ENCODE results near the gene CP.
"Not testable (repeated sequence)": the region's sequence is repeated elsewhere in the genome, so short reads cannot be mapped to it uniquely, and the experiment has no call there.

Gene CP

DNA sequence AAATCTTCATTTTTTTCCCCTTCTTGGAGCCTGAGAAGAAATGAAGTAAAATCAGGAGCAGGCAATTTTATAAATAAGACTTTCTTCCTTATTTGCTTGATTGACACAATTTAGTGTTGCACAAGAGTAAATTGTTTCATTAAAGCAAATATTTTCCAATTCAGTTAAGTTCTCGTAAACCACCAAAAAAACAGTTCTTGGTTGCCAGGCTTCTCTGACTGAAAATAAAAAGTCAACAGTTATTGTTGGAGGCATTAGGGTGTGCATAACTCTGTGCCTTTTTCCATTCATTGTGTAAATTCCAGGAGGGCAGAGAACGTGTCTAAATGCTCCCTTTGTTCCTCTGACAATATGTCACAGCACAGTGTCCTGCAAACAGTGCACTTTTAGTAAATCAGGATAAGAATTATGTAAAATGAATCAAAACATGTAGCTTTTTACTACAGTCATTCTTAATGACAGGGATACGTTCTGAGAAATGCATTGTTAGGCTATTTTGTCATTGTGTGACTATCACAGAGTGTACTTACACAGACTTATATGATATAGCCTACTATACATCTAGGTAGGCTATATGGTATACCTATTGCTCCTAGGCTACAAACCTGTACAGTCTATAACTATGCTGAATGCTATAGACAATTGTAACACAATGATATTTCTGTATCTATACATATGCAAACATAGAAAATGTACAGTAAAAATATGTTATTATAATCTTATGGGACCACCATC, at the start of gene CP:
Gene CP, minus strand, starts transcription at position 47 of the 735 bp plus-strand sequence. Its CDS starts 37 bp downstream, at position 10.
- DNase-seq = no peak

DNA sequence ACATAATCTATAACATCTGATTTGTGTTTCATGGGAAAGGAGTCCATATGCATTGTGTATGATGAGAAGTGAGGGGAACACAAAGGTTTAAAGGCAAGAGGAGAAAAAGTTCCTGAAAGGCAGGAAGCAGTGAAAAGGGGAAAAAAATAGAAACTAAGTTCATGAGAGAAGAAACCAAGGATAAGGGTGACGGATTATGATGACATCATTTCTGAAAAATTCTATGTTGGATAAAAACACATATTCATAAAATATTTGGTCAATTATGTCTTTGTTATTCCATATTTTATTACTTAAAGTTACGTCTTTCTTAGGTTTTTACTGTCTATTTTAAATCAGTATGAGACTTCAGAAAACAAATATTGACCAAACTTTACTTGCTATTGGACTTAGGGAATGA, 48.6 kb upstream of the CP start:
- DNase-seq = no peak

DNA sequence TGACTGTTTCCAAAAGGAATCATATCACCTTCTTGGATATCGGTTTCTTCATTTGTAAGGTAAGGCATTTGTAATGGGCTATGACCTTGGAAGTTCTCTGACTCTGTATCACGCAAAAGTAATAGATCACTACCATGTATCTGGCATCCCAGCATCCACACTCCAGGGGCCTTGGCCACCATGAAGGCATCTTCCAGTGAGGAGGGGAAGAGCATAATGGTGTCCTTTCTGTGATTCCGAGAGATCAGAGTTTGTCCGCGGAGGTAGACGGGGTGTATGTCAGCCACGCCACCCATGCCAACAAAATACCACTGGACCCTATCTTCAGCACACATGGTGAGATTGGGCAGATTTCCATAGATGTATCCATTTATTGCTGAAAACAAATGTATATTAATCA, 48.1 kb upstream of the CP start:
- no peak for DNase-seq

DNA sequence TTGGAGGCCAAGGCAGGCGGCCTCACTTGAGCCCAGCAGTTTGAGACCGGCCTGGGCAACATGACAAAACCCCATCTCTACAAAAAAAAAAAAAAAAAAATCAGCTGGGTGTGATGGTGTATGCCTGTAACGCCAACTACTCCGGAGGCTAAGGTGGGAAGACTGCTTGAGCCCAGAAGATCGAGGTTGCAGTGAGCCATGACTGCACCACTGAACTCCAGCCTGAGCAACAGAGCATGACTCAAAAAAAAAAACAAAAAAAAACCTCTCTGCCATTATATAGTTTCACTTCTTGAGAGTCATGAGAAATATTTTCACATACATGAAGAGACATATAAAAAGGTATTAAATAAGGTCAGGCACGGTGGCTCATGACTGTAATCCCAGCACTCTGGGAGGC, 45.9 kb upstream of the CP start:
- DNase-seq = no peak

DNA sequence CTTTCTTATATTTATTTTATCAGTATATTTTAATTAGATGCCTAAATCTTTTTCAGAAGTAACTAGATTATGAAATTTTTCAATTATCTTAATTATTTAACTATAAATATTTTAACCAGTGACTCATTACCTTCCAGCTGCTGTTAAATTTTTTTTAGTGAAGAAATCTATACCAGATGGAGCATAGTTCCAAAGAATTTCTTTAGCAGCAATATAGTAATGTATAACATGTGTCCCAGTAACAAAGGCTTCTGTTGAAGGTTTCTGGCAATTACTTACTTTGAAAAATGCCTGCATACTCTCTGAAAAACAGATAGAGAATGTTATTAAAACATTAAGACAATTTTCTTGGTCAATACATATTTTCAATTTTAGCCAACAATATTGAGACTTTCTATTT, 45.1 kb upstream of the CP start:
- no peak for DNase-seq

DNA sequence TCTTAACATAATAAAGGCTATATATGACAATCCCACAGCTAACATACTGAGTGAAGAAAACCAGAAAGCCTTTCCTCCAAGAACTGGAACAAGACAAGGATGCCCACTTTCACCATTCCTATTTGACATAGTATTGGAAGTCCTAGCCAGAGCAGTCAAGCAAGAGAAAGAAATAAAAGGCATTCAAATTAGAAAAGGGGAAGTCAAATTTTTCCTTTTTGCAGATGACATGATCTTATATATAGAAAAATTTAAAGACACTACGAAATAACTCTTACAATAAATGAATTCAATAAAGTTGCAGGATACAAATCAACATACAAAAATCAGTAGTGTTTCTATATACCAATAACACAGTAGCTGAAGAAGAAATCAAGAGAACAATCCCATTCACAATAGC, 42.2 kb upstream of the CP start:
- no peak for DNase-seq

DNA sequence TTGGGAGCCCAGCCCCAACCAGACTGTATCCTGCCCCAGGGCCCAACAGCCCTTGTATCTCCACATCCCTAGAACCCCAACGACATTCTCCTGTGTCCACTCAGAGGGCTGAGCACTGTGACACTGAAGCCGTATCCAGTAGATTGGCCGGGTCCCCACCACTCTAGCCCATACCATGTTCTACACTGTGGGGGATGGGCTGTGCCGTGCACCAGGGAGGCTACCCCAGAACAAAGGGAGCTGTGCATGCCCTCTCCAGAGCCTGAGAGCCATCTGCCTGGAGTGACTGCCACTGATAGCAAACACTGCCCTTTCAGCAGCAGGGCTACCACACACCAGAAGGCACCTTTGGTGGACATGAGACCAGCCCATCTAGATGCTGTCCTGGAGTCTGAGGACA, 37.1 kb upstream of the CP start:
- no peak for DNase-seq

DNA sequence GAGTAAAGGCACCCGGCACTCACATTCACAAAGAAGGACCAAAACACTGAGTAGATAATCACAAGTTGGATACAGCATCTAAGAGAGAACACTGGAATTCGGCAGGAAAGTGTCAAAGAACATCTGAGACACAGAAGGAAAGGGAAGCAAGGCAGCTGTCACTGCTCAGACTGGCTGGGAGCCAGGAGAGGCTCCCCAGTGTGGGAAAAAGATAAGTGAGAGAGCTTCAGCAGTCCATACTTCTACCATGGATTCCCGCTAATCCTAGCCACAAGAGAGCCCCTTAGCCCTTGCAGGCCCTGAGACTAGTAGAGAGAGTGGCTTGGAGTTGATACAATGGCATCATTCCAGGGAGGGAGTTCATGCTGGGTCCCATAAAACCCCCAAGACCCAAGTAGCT, 36.7 kb upstream of the CP start:
- DNase-seq = no peak

DNA sequence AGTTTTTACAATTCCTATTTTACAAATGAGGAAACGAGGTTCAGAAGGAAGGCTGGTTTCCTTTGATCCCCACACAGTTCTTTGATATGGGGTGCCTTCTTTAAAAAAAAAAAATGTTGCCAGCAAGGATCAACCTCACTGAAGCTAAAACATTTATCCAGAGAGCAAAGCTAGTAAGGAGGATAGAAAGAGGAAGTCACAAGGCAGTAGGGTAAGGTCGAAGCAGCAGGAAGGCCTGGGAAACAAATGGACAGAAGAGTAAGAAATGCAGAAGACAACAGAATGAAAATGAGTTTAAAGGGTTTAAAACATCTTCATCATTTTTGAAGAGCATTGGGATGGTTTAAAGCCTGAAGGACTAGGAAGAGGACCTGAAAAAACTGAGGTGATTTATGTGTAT, 30.6 kb upstream of the CP start:
- DNase-seq = no peak

DNA sequence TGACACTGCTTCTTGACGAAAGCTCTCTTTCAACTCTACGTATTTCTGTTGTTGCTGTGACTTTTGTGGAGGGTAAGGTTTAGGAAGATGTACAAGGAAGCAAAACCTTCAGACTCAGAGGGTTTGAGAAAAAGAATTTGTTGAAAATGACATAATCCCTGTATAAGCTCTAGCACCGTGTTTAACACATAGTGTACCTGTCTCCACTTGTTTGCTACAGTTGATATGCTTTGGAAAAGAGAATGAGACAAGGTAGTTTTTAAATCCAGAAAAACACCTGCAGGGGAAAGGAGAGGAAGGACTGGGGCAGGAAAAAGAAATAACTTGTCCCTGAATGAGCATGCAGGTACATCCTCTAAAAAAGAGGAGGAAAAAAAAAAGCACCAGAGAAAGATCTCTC, 29.6 kb upstream of the CP start:
- no peak for DNase-seq

DNA sequence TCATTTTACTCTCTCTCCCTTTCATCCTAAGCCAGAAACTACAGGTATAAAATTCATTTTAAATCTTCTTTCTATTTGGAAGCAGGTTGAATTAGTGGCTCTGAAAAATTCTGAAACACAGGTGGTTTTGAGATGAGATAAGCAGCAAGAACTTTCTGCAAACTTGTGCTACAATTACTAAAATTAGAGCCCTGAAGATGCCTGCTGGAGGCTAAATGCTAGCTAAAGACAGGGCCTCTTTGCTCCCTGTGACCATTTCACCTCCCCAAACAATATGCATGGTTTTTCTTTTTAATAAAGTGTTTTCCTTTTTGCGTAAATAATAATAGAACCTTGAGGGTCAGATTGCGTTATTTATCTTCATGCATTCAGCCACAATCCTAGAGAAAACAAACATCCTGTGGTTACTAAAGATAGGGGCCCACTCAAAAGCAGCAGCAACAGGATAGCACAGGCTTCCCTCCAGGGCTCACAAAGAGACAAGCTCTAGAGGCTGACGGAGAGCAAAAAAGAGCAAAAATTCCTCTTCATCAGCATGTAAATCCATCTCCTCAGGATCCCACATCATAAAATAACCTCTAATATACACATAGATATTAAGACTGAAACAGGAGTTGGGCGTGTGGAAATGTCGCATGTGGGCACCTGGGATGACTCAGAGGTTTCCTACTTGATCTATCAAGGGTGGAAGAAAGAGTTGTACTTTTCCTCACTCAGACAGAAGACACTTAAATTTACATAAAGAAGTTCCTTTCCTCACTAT, 26.5 kb upstream of the CP start:
- no peak for DNase-seq

DNA sequence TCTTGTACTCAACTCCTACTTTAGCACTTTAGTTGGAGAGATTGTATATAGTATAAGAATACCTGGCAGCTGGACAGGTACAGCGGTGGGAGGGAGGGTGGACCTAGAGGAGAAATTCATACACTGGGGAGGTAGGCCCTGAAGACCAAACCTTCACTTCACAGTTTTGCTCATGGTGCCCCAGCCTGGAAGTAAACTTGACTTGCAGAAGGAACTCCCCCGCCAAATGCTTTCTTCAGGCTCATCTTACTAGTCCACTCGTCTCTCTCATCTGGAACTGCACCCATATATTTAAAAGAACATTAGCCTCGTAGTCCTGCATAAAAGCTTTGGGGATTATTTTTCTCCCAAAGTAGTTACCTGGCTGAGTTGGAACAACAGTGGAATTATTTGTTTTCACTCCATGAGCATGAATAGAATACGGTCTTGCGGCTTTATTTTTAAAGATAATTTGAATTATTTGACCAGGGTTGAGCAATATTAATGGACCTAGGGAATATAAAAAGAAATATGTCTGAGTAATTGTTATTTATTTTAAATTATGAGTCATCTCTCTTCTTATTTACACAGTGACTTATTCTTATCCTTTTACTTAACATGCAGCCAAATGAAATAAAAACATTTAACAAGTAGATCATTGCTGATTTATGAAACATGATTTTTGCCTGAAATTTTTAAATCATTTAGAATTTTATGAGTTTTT, 25.5 kb upstream of the CP start:
- DNase-seq = no peak

DNA sequence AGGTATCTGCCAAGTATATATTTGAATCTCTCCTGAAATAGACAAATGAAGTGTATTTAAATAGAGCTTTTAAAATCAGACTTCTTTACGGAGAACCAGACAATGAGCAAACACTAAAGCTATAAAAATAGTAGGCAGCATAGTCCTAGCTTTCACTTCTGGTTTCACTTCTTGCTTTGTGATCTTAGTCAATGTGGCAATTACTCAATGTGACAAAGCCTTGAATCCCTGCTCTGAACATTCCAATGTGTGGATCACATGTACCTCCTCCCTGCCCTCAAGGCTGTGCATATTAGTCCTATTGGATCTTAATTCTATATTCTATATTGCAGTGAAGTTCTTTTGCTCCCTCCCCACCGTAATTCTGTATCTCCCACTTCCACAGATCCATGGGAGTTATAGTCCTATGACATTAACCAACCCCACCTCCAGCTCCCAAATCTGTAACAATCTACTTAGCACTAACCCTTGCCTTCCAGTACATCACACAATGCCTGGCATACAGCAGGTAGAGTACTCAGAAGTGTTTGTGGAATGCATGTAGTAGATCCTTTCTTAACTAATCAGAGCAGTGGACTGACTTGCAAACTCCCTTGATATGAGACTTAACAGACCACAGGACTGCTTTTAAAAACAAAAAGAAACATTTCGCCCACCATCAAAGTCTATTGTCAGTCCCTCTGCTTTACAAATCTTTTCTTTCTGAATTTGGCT, 24.3 kb upstream of the CP start:
- DNase-seq = no peak

DNA sequence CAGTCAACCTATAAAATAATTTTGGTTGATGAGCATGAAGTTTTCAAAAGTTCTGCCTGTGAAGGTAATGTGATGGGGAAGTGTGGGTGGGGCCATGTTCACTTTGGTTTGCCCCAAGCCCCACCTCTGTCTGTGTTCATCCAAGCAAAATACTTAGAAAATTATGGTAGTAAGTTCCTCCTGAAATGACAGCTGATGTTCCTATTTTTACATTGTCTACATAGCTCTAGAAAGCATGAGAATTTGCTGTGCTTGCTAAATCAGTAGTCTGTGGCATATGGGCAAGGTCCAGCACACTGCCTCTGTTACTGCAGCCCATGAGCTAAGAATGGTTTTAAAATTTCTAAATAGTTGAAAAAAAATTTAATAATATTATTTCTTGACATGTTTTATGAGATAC, 21.9 kb upstream of the CP start:
- DNase-seq = no peak

DNA sequence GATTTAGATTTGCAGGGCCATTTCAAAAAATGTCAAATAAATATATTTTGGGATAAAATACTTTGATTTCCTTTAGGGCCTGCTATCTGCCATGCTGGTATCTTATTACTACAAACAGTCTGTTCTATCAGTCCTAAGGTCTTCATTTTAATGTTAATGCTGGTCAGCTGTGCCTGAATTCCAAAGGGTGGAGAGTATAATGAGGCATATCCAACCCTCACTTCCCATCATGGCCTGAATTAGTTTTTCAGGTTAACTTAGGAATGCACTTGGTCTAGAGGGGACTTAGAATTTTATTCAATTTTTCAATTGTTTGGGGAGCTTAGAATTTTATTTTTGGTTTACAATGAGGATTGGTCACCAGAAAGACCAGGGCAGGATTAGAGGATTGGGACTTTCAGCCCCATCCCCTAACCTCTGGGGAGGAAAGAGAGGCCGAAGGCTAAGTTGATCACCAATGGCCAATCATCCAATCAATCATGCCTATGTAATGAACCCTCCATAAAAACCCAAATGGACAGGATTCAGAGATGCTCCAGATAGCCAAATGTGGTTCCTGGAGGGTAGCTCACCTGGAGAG, 17.8 kb upstream of the CP start:
- no peak for DNase-seq

DNA sequence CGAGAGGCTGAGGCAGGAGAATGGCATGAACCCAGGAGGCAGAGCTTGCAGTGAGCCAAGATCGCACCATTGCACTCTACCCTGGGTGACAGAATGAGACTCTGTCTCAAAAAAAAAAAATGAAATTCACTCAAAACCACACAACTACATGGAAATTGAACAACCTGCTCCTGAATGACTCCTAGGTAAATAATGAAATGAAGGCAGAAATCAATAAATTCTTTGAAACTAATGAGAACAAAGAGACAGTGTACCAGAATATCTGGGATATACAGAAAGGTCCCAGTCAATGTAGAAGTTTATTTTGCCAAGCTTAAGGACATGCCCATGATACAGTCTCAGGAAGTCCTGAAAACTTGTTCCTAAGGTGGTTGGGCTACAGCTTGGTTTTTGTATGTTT, 16.6 kb upstream of the CP start:
- not testable (repeated sequence) for DNase-seq

DNA sequence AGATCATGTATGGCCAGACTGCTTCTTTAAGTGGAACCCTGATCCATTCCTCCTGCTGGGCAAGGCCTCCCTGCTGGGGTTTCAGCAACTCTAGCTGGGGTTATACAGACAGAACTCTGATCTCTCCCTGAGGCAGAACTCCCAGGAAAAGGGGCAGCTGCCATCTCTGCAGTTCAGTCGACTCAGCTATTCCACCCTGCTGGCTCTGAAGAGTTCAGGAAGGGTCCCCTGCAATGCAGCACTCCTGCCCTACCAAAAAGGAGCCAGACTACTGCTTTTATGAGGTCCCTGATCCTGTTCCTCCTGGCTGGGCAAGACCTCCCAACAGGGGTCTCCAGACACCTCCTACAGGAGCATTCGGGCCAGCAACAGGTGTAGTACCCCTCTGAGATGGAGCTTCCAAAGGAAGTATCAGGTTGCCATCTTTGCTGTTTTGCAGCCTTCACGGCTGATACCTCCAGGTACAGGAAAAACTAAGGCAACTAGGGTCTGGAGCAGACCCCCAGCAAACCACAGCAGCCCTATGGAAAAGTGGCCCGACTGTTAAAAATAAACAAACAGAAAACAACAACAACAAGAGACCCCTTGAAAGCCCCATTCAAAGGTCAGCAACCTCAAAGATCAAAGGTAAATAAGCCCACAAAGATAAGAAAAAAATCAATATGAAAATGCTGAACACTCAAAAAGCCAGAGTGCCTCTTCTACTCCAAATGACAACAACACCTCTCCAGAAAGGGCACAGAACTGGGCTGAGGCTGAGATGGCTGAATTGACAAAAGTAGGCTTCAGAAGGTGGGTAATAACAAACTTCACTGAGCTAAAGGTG, 14.2 kb upstream of the CP start:
- no peak for DNase-seq

DNA sequence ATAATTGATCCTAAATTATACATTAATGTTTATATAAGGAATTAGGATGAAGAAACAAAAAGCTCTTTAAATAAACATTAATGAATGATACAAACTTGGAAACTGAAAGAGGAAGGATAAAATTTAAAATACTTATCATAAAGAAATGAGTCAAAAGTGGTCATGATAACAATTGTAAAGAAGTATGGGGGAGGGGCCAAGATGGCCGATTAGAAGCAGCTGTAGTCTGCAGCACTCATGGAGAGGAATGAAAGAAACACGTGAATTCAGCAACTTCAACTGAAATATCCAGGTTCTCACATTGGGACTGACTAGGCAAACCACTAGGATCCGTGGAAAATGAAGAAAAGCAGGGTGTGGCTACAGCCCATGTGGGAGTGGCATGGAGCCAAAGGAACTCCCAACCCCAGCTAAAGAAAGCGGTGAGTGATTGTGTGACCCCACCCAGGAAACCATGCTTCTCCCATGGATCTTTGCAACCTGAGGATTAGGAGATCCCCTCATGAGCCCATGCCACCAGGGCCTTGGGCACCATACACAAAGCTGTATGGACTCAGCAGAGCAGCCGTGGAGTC, 13.1 kb upstream of the CP start:
- DNase-seq = no peak

DNA sequence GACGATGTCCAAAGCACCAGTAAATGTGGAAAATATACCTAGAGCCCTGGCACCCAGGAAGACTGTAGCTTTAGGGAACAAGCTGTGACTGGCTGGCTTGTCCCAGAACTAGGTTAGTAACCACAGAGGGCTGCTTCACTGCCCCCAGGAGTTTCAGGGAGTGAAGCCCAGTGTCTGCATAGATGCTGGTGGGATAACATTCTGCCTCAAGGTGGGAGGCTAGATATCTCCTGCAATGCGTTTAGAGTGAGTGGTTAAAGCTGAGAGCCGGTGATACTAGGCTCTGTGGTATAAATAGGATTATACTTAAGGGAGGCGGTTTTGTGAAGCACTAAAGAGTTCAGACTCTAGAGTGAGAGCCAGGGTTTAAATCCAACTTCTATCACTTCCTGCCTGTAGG, 11.7 kb upstream of the CP start:
- no peak for DNase-seq

DNA sequence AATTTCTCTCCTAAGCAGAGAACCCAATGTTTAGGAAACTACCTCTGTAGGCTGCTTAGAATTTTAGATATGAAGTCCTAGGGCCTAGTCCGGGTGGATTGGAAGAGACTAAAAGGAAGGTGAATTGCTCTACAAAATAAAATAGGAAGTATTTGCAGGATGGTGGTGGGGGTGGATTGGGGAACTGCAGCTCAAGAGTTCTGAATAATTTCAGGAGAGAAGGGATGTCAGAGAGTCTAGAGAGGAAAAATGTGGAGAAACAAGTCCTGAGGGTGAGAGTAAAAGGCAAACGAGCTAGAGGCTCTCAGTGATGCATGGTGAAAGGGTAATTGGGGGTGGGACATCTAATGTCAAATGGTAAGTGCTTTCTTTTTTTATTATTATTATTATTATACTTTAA, 10.2 kb upstream of the CP start:
- DNase-seq = no peak

DNA sequence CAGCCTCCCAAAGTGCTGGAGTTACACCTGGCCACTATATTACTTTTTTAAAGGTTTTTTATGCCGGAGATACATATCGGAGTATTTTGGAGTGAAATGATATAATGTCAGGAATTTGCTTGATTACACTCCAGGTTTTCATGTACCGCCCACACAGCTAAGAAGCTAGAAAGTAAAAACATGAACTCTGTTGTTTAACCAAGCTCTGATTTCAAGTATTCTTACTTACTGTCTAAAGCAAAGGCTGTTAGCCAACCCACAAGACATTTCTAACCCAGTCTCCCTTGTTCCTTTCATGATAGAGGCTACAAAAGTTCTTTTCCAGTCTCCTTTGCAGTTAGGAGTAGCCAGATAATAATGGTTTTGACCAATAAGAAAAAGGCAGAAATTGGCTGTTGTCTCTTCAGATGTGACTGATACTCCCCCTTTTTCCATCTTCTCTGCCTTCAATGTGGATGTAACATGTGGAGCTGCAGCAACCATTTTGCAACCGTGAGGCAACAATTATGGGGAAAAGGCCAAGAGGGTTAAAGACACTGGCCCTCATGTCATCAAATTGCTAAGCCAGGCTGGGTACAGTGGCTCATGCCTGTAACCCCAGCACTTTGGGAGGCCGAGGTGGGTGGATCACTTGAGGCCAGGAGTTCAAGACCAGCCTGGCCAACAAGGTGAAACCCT, 6.1 kb upstream of the CP start:
- no peak for DNase-seq
